Caco-2 (cell line): Measurements from ENCODE around the gene CHGA. TPM values are rescaled to one million over a fixed set of nuclear protein-coding genes. Genes with fewer than 3 reads are reported as not detected.

Experiments
- BruUV-seq: library from RNA; stranded (reverse); fragments of 400-500 nt; replicated peaks from 2 replicates; lab custom pipeline; 2021; lab: Mats Ljungman, UMichigan
- CTCF ChIA-PET: fragments of 300-600 bp; sonication (Branson Sonifier 250); formaldehyde crosslinking; loops from one replicate; lab custom pipeline; 2022; ENCODE audit warnings: antibody characterized with exemption; lab: Charles Lee
- POLR2A ChIA-PET: fragments of 300-600 bp; sonication (Branson Sonifier 250); formaldehyde crosslinking; loops from one replicate; lab custom pipeline; 2022; ENCODE audit warnings: antibody characterized with exemption; lab: Charles Lee
- DNase-seq, 2 experiments: peaks; one replicate each; pipeline versions ENCODE4 v3.0.0 to v3.0.0-alpha.2; 2020 to 2022
- H3K27me3 ChIP-seq: replicated peaks from 2 replicates; pipeline ENCODE4 v1.6.0; 2011; ENCODE audit warnings: low read length; ENCODE audit not compliant: control insufficient read depth, insufficient read depth
- H3K36me3 ChIP-seq: 2 replicates; pipeline ENCODE4 v1.5.1; 2011; ENCODE audit warnings: low read length; ENCODE audit not compliant: control insufficient read depth, insufficient read depth
- H3K4me1 ChIP-seq: fragments of 250-450 bp; sonication (Bioruptor Pico); 2 replicates; pipeline ENCODE4 v1.5.1; 2020; ENCODE audit warnings: mild to moderate bottlenecking
- H3K4me3 ChIP-seq: 2 replicates; pipeline ENCODE4 v1.5.1; 2011; ENCODE audit warnings: low read depth, mild to moderate bottlenecking, control low read depth, low read length
- H3K9me3 ChIP-seq: fragments of 250-450 bp; sonication (Bioruptor Pico); 2 replicates; pipeline ENCODE4 v1.5.1; 2020; ENCODE audit warnings: mild to moderate bottlenecking, moderate library complexity
- H3K27ac Mint-ChIP-seq: one replicate; pipeline ENCODE4 v1.8.0; 2022; ENCODE audit warnings: mixed read lengths; ENCODE audit not compliant: unreplicated experiment
- H3K27me3 Mint-ChIP-seq: one replicate; pipeline ENCODE4 v1.8.0; 2022; ENCODE audit warnings: mixed read lengths; ENCODE audit not compliant: insufficient read depth, unreplicated experiment
- H3K36me3 Mint-ChIP-seq: one replicate; pipeline ENCODE4 v1.8.0; 2022; ENCODE audit warnings: mild to moderate bottlenecking, mixed read lengths; ENCODE audit not compliant: insufficient read depth, unreplicated experiment
- H3K4me1 Mint-ChIP-seq: one replicate; pipeline ENCODE4 v1.8.0; 2022; ENCODE audit warnings: low read depth, mixed read lengths; ENCODE audit not compliant: unreplicated experiment
- H3K4me3 Mint-ChIP-seq: one replicate; pipeline ENCODE4 v1.8.0; 2022; ENCODE audit warnings: mild to moderate bottlenecking, moderate library complexity, mixed read lengths; ENCODE audit not compliant: unreplicated experiment
- H3K9me3 Mint-ChIP-seq: one replicate; pipeline ENCODE4 v1.8.0; 2022; ENCODE audit warnings: mixed read lengths; ENCODE audit not compliant: unreplicated experiment
- intact Hi-C: fragments of 100-400 bp; cut with micrococcal nuclease; formaldehyde crosslinking; loops from one replicate; pipeline ENCODE4 v1.10.0; 2022; ENCODE audit not compliant: unreplicated experiment
- total RNA-seq: library from RNA; stranded (reverse); gene quantifications from 2 replicates; pipeline ENCODE4 v1.2.3, GENCODE V29; 2022
- TF ChIP-seq, protein P1 (sequence below), 2 experiments: fragments of 200-600 bp in 1 of 2; IDR thresholded peaks; 1 replicate in 1 of 2; 2 replicates in 1 of 2; pipeline versions ENCODE4 v1.5.1 to v1.8.0; 2011 to 2022; ENCODE audit warnings: antibody characterized with exemption in 1 of 2, control low read depth in 1 of 2, inconsistent platforms in 1 of 2, low read depth in 1 of 2, low read length in 1 of 2, mild to moderate bottlenecking in 1 of 2, moderate library complexity in 1 of 2; ENCODE audit not compliant: insufficient read depth in 1 of 2, severe bottlenecking in 1 of 2, unreplicated experiment in 1 of 2

The CHGA gene
- total RNA-seq, 1 experiment from 2014 or later: not detected

DNA sequence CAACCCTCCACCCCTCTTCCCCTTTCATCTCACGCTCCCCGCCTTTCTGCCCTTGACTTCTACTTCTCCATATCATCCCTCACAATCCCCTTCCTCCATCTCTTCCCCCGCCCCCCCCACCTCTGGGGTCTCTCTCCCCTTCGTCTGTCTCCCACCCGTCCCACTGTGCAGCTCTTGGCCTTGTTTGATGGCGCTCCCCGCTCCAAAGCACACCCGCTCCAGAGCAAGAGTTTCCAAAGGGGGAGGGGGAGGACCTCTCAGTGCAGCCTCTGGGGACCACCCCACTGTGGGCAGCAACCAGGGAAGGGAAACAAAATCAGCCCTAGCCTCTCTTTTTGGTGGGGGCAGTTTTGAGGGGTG lies 774 bp downstream of the CHGA start:
- TF ChIP-seq, protein P1, sequence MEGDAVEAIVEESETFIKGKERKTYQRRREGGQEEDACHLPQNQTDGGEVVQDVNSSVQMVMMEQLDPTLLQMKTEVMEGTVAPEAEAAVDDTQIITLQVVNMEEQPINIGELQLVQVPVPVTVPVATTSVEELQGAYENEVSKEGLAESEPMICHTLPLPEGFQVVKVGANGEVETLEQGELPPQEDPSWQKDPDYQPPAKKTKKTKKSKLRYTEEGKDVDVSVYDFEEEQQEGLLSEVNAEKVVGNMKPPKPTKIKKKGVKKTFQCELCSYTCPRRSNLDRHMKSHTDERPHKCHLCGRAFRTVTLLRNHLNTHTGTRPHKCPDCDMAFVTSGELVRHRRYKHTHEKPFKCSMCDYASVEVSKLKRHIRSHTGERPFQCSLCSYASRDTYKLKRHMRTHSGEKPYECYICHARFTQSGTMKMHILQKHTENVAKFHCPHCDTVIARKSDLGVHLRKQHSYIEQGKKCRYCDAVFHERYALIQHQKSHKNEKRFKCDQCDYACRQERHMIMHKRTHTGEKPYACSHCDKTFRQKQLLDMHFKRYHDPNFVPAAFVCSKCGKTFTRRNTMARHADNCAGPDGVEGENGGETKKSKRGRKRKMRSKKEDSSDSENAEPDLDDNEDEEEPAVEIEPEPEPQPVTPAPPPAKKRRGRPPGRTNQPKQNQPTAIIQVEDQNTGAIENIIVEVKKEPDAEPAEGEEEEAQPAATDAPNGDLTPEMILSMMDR (IDR thresholded peaks at IDR 0.05; ENCODE audit: insufficient read depth in 1 of 2, low read depth in 1 of 2, low read length in 1 of 2, severe bottlenecking in 1 of 2, unreplicated experiment in 1 of 2): no peak
- no peak for DNase-seq
- no peak overlapping the region for H3K4me3 Mint-ChIP-seq
- Histone ChIP-seq H3K27me3 (no peaks in the 10 kb centered on the region), H3K4me3 (no peak overlapping the region), H3K4me1 (no peaks in the 10 kb centered on the region), H3K9me3 (no peaks in the 10 kb centered on the region), H3K36me3 (no peaks in the 10 kb centered on the region)
- POLR2A ChIA-PET: no interaction called here
- no peaks in the 10 kb centered on the region for H3K36me3 Mint-ChIP-seq
- peaks cover 12% of the 10 kb centered on the region for H3K27me3 Mint-ChIP-seq
- no TSS peak for BruUV-seq
- CTCF ChIA-PET: no interaction called here
- no peaks in the 10 kb centered on the region for H3K9me3 Mint-ChIP-seq
- H3K4me1 Mint-ChIP-seq: no peaks in the 10 kb centered on the region
- no peak overlapping the region for H3K27ac Mint-ChIP-seq
- intact Hi-C loops: loop anchor here (2.0 kb wide), 1 partner anchor 65 kb away; no protein-coding TSS in a partner anchor

DNA sequence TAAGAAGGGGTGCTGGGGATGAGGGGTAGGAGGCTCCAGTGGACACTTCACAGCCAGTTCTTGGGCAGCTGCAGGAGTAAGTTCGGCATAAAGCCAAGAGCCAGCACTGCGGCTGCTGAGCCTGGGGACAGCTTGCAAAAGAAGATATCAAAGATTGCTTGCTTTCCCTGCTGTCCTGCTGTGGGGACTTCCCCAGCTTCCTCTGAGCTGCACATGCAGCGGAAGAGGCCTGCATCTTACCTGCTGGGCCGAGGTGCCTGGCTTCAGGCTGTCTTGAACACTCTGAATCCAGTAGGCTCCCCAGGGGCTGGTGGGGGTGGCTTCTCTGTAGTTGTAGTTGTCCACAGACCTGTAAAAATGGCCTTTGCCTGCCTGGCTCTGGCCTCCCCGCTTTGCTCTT lies 1.3 kb downstream of the CHGA start:
- BruUV-seq: no TSS peak
- no peak for DNase-seq
- Mint-ChIP-seq H3K9me3 (no peaks in the 10 kb centered on the region), H3K27me3 (peaks cover 12% of the 10 kb centered on the region), H3K27ac (no peak overlapping the region), H3K4me3 (no peak overlapping the region), H3K4me1 (no peaks in the 10 kb centered on the region), H3K36me3 (no peaks in the 10 kb centered on the region)
- Histone ChIP-seq H3K4me3 (no peak overlapping the region), H3K27me3 (no peaks in the 10 kb centered on the region), H3K4me1 (no peaks in the 10 kb centered on the region), H3K36me3 (no peaks in the 10 kb centered on the region), H3K9me3 (no peaks in the 10 kb centered on the region)
- CTCF ChIA-PET: no interaction called here
- POLR2A ChIA-PET: no interaction called here
- TF ChIP-seq, protein P1 (IDR thresholded peaks at IDR 0.05; ENCODE audit: insufficient read depth in 1 of 2, low read depth in 1 of 2, low read length in 1 of 2, severe bottlenecking in 1 of 2, unreplicated experiment in 1 of 2): no peak
- intact Hi-C loops: loop anchor here (2.0 kb wide), 1 partner anchor 65 kb away; no protein-coding TSS in a partner anchor

DNA sequence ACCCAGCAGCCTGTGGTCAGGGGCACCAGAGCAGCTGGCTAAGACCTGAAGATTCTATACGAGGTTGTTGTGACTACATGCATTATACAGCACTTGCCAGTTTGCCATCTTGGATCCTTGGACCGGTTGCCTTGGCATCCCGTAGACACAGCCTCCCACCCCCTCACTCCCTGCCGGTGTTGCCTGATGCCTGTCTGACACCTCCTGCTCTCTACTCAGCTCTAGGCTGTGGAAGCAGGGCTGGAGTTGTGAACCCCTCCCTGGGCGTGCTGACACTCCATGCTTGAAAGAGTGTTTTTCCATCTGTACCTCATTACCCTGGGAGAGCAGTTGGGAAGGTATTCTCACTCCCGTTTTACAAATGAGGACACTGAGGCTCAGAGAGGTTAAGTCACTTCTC lies 2.5 kb downstream of the CHGA start:
- Mint-ChIP-seq H3K27me3 (peaks cover 12% of the 10 kb centered on the region), H3K36me3 (no peaks in the 10 kb centered on the region), H3K4me1 (no peaks in the 10 kb centered on the region), H3K4me3 (no peak overlapping the region), H3K27ac (no peak overlapping the region), H3K9me3 (no peaks in the 10 kb centered on the region)
- intact Hi-C loops: loop anchor here (2.0 kb wide), 1 partner anchor 63 kb away; no protein-coding TSS in a partner anchor
- no peak for DNase-seq
- TF ChIP-seq, protein P1 (IDR thresholded peaks at IDR 0.05; ENCODE audit: insufficient read depth in 1 of 2, low read depth in 1 of 2, low read length in 1 of 2, severe bottlenecking in 1 of 2, unreplicated experiment in 1 of 2): no peak
- Histone ChIP-seq H3K4me3 (no peak overlapping the region), H3K9me3 (no peaks in the 10 kb centered on the region), H3K36me3 (no peaks in the 10 kb centered on the region), H3K4me1 (no peaks in the 10 kb centered on the region), H3K27me3 (no peaks in the 10 kb centered on the region)
- BruUV-seq: no TSS peak
- ChIA-PET CTCF (no interaction called here), POLR2A (no interaction called here)
